ENCODE data around the gene ASCC1. TPM values are rescaled to one million over a fixed set of nuclear protein-coding genes. Genes with fewer than 3 reads are reported as not detected.

Gene ASCC1
- total and polyA plus RNA-seq, 2 donors (not counting 1 experiment from before 2014, with no cell fraction given) = 40.2 to 42.1 TPM

DNA sequence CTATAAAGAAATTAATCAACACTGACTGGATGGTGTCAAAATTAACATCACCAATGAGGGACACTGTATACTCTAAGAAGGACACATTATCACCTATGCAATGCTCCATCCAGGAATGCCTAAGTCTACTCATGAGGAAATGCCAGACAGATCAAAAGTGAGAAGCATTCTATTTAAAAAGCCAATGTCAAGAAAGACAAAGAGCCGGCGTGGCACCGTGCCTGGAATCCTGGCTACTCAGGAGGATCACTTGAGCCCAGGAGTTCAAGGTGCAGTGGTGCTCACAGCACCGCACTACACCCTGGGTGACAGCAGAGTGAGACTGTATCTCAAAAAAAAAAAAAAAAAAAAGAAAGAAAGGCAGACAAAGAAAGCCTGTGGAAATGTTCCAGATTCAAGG lies 45.8 kb downstream of the ASCC1 start:
- no peaks in the 10 kb centered on the region for H4K20me1 ChIP-seq (ENCODE audit: control insufficient read depth, extremely low read depth, insufficient read depth, low read length)
- H2AFZ ChIP-seq (ENCODE audit: low read length) = no peak overlapping the region
- no peak overlapping the region for H3K4me2 ChIP-seq (ENCODE audit: extremely low read depth, insufficient read depth, low read length)
- H3K4me1 ChIP-seq (ENCODE audit: control insufficient read depth, extremely low read depth, insufficient read depth, low read length) = peaks cover 4% of the 10 kb centered on the region
- H3K4me3 ChIP-seq (replicated peaks in 1 of 4; ENCODE audit: control extremely low read depth in 1 of 4, insufficient read depth in 1 of 4, low read depth in 3 of 4, low read length in 4 of 4) = no peak overlapping the region
- H3K36me3 ChIP-seq (ENCODE audit: control insufficient read depth, insufficient read depth, low read length) = no peaks in the 10 kb centered on the region
- H3K27ac ChIP-seq (ENCODE audit: insufficient read depth, low read length) = no peak overlapping the region
- DNase-seq (ENCODE audit: low read depth in 2 of 2) = peak in 1 of 2 donors; percentile 71
- no peaks in the 10 kb centered on the region for H3K79me2 ChIP-seq (ENCODE audit: control insufficient read depth, insufficient read depth, low read length)
- TF ChIP-seq, protein P1, sequence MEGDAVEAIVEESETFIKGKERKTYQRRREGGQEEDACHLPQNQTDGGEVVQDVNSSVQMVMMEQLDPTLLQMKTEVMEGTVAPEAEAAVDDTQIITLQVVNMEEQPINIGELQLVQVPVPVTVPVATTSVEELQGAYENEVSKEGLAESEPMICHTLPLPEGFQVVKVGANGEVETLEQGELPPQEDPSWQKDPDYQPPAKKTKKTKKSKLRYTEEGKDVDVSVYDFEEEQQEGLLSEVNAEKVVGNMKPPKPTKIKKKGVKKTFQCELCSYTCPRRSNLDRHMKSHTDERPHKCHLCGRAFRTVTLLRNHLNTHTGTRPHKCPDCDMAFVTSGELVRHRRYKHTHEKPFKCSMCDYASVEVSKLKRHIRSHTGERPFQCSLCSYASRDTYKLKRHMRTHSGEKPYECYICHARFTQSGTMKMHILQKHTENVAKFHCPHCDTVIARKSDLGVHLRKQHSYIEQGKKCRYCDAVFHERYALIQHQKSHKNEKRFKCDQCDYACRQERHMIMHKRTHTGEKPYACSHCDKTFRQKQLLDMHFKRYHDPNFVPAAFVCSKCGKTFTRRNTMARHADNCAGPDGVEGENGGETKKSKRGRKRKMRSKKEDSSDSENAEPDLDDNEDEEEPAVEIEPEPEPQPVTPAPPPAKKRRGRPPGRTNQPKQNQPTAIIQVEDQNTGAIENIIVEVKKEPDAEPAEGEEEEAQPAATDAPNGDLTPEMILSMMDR (conservative IDR thresholded peaks at IDR 0.05 in 1 of 2, IDR thresholded peaks at IDR 0.05 in 1 of 2; ENCODE audit: low read depth in 1 of 2, low read length in 2 of 2) = no peak
- TF ChIP-seq EZH2 (IDR thresholded peaks at IDR 0.05; ENCODE audit: low read length, missing control alignments) = no peak
- H3K9ac ChIP-seq (ENCODE audit: insufficient read depth, low read length) = no peak overlapping the region
- no peaks in the 10 kb centered on the region for H3K9me3 ChIP-seq (ENCODE audit: control insufficient read depth, insufficient read depth, low read depth, low read length)
- no peaks in the 10 kb centered on the region for H3K27me3 ChIP-seq (ENCODE audit: control insufficient read depth, insufficient read depth, low read length)

DNA sequence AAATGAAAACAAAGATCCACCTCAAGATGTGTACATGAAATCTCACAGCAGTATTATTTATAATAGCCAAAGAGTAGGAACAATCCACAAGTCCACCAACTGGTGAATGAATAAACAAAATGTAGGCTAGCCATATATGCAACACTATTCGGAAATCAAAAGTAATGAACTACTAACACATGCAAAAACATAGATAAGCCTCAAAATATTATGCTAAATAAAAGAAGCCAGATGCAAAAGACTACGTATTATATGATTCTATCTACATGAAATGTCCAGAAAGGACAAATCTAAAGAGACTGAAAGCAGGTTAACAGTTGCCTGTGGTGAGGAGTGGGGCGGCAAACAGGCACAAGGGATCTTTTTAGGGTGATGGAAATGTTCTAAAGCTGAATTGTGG lies 49.0 kb downstream of the ASCC1 start:
- Histone ChIP-seq H3K27me3 (ENCODE audit: control insufficient read depth, insufficient read depth, low read length) (no peaks in the 10 kb centered on the region), H3K9me3 (ENCODE audit: control insufficient read depth, insufficient read depth, low read depth, low read length) (no peaks in the 10 kb centered on the region), H4K20me1 (ENCODE audit: control insufficient read depth, extremely low read depth, insufficient read depth, low read length) (no peaks in the 10 kb centered on the region), H3K9ac (ENCODE audit: insufficient read depth, low read length) (no peak overlapping the region), H2AFZ (ENCODE audit: low read length) (no peak overlapping the region), H3K36me3 (ENCODE audit: control insufficient read depth, insufficient read depth, low read length) (no peaks in the 10 kb centered on the region), H3K79me2 (ENCODE audit: control insufficient read depth, insufficient read depth, low read length) (no peaks in the 10 kb centered on the region), H3K4me2 (ENCODE audit: extremely low read depth, insufficient read depth, low read length) (no peak overlapping the region), H3K4me3 (replicated peaks in 1 of 4; ENCODE audit: control extremely low read depth in 1 of 4, insufficient read depth in 1 of 4, low read depth in 3 of 4, low read length in 4 of 4) (no peak overlapping the region), H3K4me1 (ENCODE audit: control insufficient read depth, extremely low read depth, insufficient read depth, low read length) (no peaks in the 10 kb centered on the region), H3K27ac (ENCODE audit: insufficient read depth, low read length) (no peak overlapping the region)
- DNase-seq (ENCODE audit: low read depth in 2 of 2) = no peak
- TF ChIP-seq, protein P1 (conservative IDR thresholded peaks at IDR 0.05 in 1 of 2, IDR thresholded peaks at IDR 0.05 in 1 of 2; ENCODE audit: low read depth in 1 of 2, low read length in 2 of 2) = no peak
- no peak for TF ChIP-seq EZH2 (IDR thresholded peaks at IDR 0.05; ENCODE audit: low read length, missing control alignments)

DNA sequence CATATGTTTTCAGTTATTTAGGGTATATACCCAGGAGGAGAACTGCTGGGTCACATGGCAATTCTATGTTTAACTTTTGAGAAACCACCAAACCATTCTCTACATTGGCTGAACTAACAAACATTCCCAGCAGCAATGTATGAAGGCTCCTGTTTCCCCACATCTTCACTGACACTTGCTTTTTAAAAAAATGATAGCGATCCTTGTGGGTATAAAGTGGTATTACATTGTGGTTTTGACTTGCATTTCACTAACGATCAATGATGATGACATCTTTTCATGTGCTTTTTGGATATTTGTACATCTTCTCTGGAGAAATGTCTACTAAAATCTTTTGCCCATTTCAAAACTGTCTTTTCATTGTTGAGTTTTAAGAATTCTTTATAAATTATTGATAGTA lies 51.5 kb downstream of the ASCC1 start:
- H3K4me3 ChIP-seq (replicated peaks in 1 of 4; ENCODE audit: control extremely low read depth in 1 of 4, insufficient read depth in 1 of 4, low read depth in 3 of 4, low read length in 4 of 4) = no peak overlapping the region
- no peaks in the 10 kb centered on the region for H3K4me1 ChIP-seq (ENCODE audit: control insufficient read depth, extremely low read depth, insufficient read depth, low read length)
- no peak overlapping the region for H3K9ac ChIP-seq (ENCODE audit: insufficient read depth, low read length)
- TF ChIP-seq, protein P1 (conservative IDR thresholded peaks at IDR 0.05 in 1 of 2, IDR thresholded peaks at IDR 0.05 in 1 of 2; ENCODE audit: low read depth in 1 of 2, low read length in 2 of 2) = no peak
- no peak for TF ChIP-seq EZH2 (IDR thresholded peaks at IDR 0.05; ENCODE audit: low read length, missing control alignments)
- peak; percentile 10 to 31 for DNase-seq (ENCODE audit: low read depth in 2 of 2)
- no peaks in the 10 kb centered on the region for H3K9me3 ChIP-seq (ENCODE audit: control insufficient read depth, insufficient read depth, low read depth, low read length)
- H2AFZ ChIP-seq (ENCODE audit: low read length) = no peak overlapping the region
- no peaks in the 10 kb centered on the region for H3K36me3 ChIP-seq (ENCODE audit: control insufficient read depth, insufficient read depth, low read length)
- H4K20me1 ChIP-seq (ENCODE audit: control insufficient read depth, extremely low read depth, insufficient read depth, low read length) = no peaks in the 10 kb centered on the region
- no peak overlapping the region for H3K27ac ChIP-seq (ENCODE audit: insufficient read depth, low read length)
- no peaks in the 10 kb centered on the region for H3K79me2 ChIP-seq (ENCODE audit: control insufficient read depth, insufficient read depth, low read length)
- H3K4me2 ChIP-seq (ENCODE audit: extremely low read depth, insufficient read depth, low read length) = no peak overlapping the region
- no peaks in the 10 kb centered on the region for H3K27me3 ChIP-seq (ENCODE audit: control insufficient read depth, insufficient read depth, low read length)
